ENCODE data around the gene DUOXA2.

The DUOXA2 gene

GRCh38 chr15:45106002-45106790 lies 7.9 kb upstream of the DUOXA2 start:
- Histone ChIP-seq H3K36me3 (ENCODE audit: control insufficient read depth in 2 of 2, insufficient read depth in 1 of 2, low read length in 2 of 2) (no peaks in the 10 kb centered on the region), H3K4me3 (ENCODE audit: low read depth, low read length) (no peak overlapping the region), H3K4me1 (ENCODE audit: control insufficient read depth, insufficient read depth, low read length) (no peaks in the 10 kb centered on the region), H3K27ac (ENCODE audit: extremely low read depth, low read depth, low read length) (no peak overlapping the region), H3K9me3 (ENCODE audit: control insufficient read depth, insufficient read depth, low read depth, low read length) (no peaks in the 10 kb centered on the region)
- no peak for TF ChIP-seq PRDM6 (tag by site-specific recombination; IDR thresholded peaks at IDR 0.05)
- no peak for TF ChIP-seq ZBTB48 (tag by site-specific recombination; IDR thresholded peaks at IDR 0.05)
- no peak for TF ChIP-seq ZBTB44 (tag by site-specific recombination; IDR thresholded peaks at IDR 0.05)
- TF ChIP-seq TCF7L2 (IDR thresholded peaks at IDR 0.05; ENCODE audit: borderline replicate concordance, low read depth, low read length): no peak
- TF ChIP-seq ZNF423 (tag by site-specific recombination; IDR thresholded peaks at IDR 0.05): no peak
- TF ChIP-seq GLIS2 (tag by site-specific recombination; IDR thresholded peaks at IDR 0.05): no peak
- TF ChIP-seq ZFP69B (tag by site-specific recombination; IDR thresholded peaks at IDR 0.05): no peak
- no peak for TF ChIP-seq ZNF248 (tag by site-specific recombination; IDR thresholded peaks at IDR 0.05)
- no peak for TF ChIP-seq ZNF623 (tag by site-specific recombination; IDR thresholded peaks at IDR 0.05)
- no peak for TF ChIP-seq ZNF513 (tag by site-specific recombination; IDR thresholded peaks at IDR 0.05)
- no peak for TF ChIP-seq MEIS1 (CRISPR knock-in tag; IDR thresholded peaks at IDR 0.05; ENCODE audit: borderline replicate concordance)
- no peak for TF ChIP-seq ZFP3 (tag by site-specific recombination; IDR thresholded peaks at IDR 0.05; ENCODE audit: low read depth)
- no peak for TF ChIP-seq GLIS1 (tag by site-specific recombination; IDR thresholded peaks at IDR 0.05)
- CTCF ChIA-PET: interaction anchor here (1.6 kb wide), 1 partner anchor 12 kb away, joined by 9 read pairs; no protein-coding TSS in a partner anchor
- POLR2A ChIA-PET: no interaction called here

- Histone ChIP-seq H3K9me3 (ENCODE audit: control insufficient read depth, insufficient read depth, low read depth, low read length) (no peaks in the 10 kb centered on the region), H3K27ac (ENCODE audit: extremely low read depth, low read depth, low read length) (no peak overlapping the region), H3K4me1 (ENCODE audit: control insufficient read depth, insufficient read depth, low read length) (no peaks in the 10 kb centered on the region), H3K4me3 (ENCODE audit: low read depth, low read length) (no peak overlapping the region), H3K36me3 (ENCODE audit: control insufficient read depth in 2 of 2, insufficient read depth in 1 of 2, low read length in 2 of 2) (no peaks in the 10 kb centered on the region)
- ChIA-PET CTCF (no interaction called here), POLR2A (no interaction called here)
- TF ChIP-seq ZNF639 (tag by site-specific recombination; IDR thresholded peaks at IDR 0.05) (no peak), SP2 (tag by site-specific recombination; IDR thresholded peaks at IDR 0.05) (no peak), ZNF776 (tag by site-specific recombination; IDR thresholded peaks at IDR 0.05; ENCODE audit: borderline replicate concordance) (no peak), ZNF248 (tag by site-specific recombination; IDR thresholded peaks at IDR 0.05) (no peak), SALL2 (tag by site-specific recombination; IDR thresholded peaks at IDR 0.05; ENCODE audit: borderline replicate concordance) (no peak), ZBTB7A (tag by site-specific recombination; IDR thresholded peaks at IDR 0.05; ENCODE audit: low read depth) (no peak), ZNF24 (tag by site-specific recombination; IDR thresholded peaks at IDR 0.05) (no peak), OSR2 (tag by site-specific recombination; IDR thresholded peaks at IDR 0.05) (no peak), ZNF48 (tag by site-specific recombination; IDR thresholded peaks at IDR 0.05) (no peak), YY2 (tag by site-specific recombination; IDR thresholded peaks at IDR 0.05) (no peak), ZNF341 (tag by site-specific recombination; IDR thresholded peaks at IDR 0.05; ENCODE audit: low read depth) (no peak), ZNF433 (tag by site-specific recombination; IDR thresholded peaks at IDR 0.05; ENCODE audit: low read depth) (no peak), ZNF239 (tag by site-specific recombination; IDR thresholded peaks at IDR 0.05) (no peak), ZNF292 (tag by site-specific recombination; IDR thresholded peaks at IDR 0.05; ENCODE audit: borderline replicate concordance, low read depth) (no peak), ATF2 (tag by site-specific recombination; IDR thresholded peaks at IDR 0.05; ENCODE audit: low read depth) (no peak)
Observed at GRCh38 chr15:45107941-45108630, 6.0 kb upstream of the DUOXA2 start.

Data from HEK293 (cell line).